ENCODE results near the gene NIPA2.
"Not testable (repeated sequence)": the region's sequence is repeated elsewhere in the genome, so short reads cannot be mapped to it uniquely, and the experiment has no call there.

The NIPA2 gene

GRCh38 chr15:22838292-22839042 is at the start of gene NIPA2:
Gene NIPA2, plus strand, starts transcription at chr15:22838666. Its CDS starts 13,066 bp downstream, at chr15:22851732.
- DNase-seq (ENCODE audit: low read depth, low spot score): peak; percentile 75

- DNase-seq (ENCODE audit: low read depth, low spot score): no peak
Observed at GRCh38 chr15:22794063-22794462, 44.4 kb upstream of the NIPA2 start.

- DNase-seq (ENCODE audit: low read depth, low spot score): no peak
Observed at GRCh38 chr15:22794621-22795167, 43.8 kb upstream of the NIPA2 start.

DNA sequence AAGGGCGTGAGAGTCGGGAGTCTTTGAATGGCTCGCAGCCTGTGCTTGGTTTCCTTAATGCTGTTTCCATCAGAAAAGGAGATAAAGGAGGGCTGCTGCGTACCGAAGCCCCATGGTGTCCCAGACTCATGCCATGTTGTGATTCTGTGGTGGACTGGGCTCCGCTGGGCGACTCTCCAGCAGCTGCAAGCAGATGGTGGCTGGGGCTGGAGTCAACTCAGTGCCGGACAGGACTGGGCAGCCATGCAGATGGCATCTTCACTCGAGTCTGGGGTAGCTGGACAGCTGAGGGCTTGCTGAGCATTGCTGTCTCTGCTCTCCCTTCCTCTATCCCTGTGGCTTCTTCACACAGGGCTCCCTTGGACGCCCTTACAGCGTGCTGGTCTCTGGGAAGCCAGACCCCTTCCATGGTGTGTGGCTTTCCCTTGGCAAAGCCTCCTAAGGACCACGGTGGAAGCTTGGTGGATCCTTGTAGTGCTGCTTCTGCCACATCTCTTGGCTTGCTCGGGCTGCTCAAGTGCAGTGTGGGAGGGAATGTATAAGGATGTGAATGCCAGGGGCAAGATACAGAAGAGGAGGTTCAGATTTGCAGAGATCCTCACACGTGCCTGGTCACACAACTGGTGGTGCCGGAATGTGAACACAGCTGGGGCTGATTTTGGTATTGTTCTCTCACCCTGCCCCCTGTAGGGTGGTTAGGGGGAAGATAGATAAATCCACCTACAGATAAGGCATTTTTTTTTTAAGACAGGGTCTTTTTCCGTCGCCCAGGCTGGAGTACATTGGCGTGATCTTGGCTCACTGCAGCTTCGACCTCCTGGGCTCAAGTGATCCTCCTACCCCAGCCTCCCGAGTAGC is 43.0 kb upstream of the NIPA2 start:
- DNase-seq (ENCODE audit: low read depth, low spot score): no peak

DNA sequence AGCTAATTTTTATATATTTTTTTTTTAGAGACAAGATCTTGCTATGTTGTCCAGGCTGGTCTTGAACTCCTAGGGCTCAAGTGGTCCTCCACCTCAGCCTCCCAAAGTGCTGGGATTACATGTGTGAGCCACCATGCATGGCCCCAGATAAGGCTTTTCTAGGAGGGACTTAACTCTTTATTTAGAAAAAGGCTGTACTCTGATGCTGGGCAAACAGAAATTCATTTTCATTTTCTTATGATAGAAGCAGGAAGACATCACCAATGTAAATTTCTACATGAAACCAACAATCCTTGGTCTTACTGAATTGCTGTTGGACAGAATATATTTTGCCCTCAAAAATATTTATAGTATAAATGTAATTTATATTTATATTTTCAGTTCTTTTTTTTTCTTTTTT is 42.4 kb upstream of the NIPA2 start:
- no peak for DNase-seq (ENCODE audit: low read depth, low spot score)

DNA sequence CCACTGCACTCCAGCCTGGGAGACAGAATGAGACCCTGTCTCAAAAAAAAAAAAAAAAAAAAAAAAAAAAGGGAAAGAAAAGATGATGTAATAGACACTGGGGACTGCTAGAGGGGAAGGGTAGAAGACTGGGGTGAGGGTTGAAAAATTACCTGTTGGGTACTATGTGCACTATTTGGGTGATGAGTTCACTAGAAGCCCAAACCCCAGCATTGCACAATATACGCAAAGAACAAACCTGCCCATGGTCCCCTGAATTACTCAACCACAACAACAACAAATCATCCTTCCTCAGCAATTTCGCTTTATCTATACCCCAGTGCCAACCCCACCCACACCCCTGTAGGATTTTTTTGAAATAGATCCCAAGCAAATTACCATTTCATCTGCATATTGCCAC is 38.6 kb upstream of the NIPA2 start:
- DNase-seq (ENCODE audit: low read depth, low spot score): no peak

- DNase-seq (ENCODE audit: low read depth, low spot score): not testable (repeated sequence)
Observed at GRCh38 chr15:22803006-22803405, 35.5 kb upstream of the NIPA2 start.

DNA sequence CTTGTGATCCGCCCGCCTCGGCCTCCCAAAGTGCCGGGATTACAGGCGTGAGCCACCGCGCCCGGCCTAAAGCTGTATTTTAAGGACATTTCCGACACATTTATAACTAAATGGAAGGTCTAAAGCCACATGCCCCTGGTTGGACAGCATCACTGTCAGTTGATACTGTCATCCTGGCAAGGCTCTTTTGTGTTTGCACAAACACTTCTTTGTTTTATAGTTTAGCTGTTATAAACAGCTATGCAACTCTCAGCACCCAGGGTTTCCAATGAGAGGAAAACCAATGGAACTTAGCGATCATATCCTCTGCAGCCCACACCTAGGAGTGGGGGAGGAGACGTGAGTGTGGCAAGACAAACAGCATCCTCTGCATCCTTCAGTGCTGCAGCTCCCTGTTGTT is 32.3 kb upstream of the NIPA2 start:
- no peak for DNase-seq (ENCODE audit: low read depth, low spot score)

GRCh38 chr15:22806664-22807063 is 31.8 kb upstream of the NIPA2 start:
- DNase-seq (ENCODE audit: low read depth, low spot score): no peak

DNA sequence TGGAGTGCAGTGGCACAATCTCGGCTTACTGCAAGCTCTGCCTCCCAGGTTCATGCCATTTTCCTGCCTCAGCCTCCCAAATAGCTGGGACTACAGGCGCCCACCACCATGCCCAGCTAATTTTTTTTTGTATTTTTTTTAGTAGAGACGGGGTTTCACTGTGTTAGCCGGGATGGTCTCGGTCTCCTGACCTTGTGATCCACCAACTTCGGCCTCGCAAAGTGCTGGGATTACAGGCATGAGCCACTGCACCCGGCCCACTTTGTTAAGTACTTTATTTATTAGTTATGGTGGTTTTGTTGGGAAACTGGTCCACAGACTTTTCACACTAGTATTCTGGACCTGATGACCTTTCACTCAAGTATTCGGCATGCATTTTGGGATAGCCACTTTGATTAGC is 30.6 kb upstream of the NIPA2 start:
- not testable (repeated sequence) for DNase-seq (ENCODE audit: low read depth, low spot score)

DNA sequence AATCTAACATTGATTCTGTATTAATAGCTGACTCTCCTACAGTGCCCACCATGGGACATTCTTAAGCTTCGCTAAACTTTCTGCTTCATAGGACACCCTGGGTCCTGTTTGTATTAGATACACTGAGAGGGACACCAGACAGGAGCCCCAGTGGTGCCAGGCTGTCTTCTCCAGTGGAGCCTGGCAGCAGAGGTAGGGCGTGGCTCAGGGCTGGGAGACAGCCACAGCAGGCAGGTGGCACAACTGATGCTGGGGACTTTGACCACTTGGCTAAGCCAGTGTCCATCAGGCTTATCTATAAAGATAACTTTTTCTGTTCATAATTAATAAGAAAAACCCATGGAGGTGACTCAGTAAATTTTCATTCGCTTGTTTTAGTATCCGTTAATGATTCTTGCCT is 30.2 kb upstream of the NIPA2 start:
- DNase-seq (ENCODE audit: low read depth, low spot score): no peak

DNA sequence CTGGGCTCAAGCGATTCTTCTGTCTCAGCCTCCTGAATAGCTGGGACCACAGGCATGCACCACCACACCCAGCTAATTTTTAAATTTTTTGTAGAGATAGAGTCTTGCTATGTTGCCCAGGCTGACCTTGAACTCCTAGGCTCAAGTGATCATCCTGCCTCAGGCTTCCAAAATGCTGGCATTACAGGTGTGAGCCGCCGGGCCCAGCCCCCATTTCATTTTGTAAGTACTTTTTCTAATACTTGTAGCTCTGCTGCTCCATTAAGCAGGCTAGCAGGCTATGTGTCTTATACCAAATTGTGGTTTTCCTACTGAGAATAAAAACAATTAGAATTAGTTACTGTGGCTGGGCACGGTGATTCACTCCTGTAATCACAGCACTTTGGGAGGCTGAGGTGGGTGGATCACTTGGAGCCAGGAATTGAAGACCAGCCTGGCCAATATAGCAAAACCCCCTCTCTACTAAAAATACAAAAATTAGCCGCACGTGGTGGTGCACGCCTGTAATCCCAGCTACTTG is 29.6 kb upstream of the NIPA2 start:
- no peak for DNase-seq (ENCODE audit: low read depth, low spot score)

DNA sequence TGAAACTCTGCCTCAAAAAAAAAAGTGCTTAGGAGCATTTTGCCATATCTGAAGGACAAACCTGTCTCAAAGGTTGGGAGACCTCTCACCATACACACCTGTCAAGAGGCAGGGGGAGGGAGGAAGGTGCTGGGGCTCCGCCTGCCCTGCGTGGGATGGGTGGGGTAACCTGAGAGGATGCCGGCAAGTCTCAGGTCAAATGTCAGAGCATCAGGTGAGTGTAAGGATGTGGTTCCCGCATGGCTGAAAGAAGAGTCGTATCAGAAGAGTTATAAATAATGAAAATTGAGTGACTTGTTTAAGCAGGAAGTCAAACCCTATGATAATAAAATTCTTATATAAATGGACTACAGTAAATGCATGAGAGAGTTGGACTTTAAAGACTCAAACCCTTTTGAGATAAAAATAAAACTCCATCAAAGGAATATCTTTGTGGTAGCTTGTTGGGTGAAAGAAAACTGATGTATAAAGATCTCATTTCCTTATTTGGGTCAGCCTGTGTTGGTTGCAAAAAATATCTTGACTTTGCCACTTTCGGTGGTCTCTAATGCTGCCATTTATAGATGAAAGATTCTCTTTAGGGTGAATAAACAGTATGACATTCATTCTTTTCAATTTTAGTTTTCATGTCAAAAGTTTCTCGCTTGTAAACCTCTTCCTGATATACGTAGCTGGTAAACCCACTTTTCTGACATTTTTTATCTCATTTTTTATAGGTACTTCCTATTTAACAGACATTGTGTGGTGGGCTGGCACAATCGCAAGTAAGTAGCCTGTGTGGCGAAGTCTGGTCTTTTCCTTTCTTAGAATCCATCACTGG is 28.2 kb upstream of the NIPA2 start:
- no peak for DNase-seq (ENCODE audit: low read depth, low spot score)

- DNase-seq (ENCODE audit: low read depth, low spot score): no peak
Observed at GRCh38 chr15:22810853-22811338, 27.6 kb upstream of the NIPA2 start.

DNA sequence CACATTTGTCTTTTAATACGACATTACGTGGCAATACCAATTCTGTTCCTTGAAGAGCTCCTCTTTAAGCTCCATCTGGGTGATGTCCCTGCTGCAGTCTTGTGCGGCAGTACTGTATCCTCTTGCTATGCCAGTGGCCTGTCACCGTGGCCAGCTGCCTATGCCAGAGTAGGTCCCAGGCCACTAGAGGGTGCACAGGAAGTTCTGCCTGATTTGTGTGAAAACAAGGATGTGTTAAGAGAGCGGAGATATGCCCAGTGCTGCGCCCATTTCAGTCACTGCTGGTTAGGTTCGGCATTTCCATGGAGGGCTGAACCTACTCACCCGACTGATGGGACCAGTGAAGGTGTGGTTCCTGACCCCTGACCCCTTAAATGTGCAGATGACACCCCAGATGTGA is 26.8 kb upstream of the NIPA2 start:
- DNase-seq (ENCODE audit: low read depth, low spot score): no peak

- no peak for DNase-seq (ENCODE audit: low read depth, low spot score)
Observed at GRCh38 chr15:22813844-22814243, 24.6 kb upstream of the NIPA2 start.

DNA sequence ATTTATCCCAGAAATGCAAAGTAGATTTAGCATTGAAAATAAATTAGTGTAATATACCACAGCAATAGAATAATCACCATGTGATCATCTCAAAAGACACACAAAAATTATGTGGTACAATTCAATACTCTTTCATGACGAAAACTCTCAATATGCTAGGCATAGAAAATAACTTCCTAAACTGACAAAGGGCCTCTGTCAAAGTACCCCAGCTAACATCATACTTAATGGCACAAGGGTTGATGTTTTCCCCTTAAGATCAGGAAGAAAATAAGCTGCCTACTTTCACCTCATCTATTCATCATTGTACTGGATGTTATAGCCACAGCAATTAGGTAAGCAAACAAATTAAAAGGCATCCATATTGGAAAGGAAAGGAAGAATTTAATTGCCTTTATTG is 22.7 kb upstream of the NIPA2 start:
- no peak for DNase-seq (ENCODE audit: low read depth, low spot score)

GRCh38 chr15:22819651-22820050 is 18.8 kb upstream of the NIPA2 start:
- DNase-seq (ENCODE audit: low read depth, low spot score): no peak

- DNase-seq (ENCODE audit: low read depth, low spot score): no peak
Observed at GRCh38 chr15:22823495-22824128, 14.9 kb upstream of the NIPA2 start.

- peak; percentile 38 for DNase-seq (ENCODE audit: low read depth, low spot score)
Observed at GRCh38 chr15:22827125-22827524, 11.3 kb upstream of the NIPA2 start.

- DNase-seq (ENCODE audit: low read depth, low spot score): no peak
Observed at GRCh38 chr15:22831473-22831872, 7.0 kb upstream of the NIPA2 start.

All from iPS DF 19.7 (cell line).